ENCODE measurements around the gene PRR5L.
"Not testable (repeated sequence)": the region's sequence is repeated elsewhere in the genome, so short reads cannot be mapped to it uniquely, and the experiment has no call there.

Gene PRR5L

GRCh38 chr11:36281850-36282249 is 14.2 kb upstream of the PRR5L start:
- no peak for DNase-seq

- DNase-seq, result no peak
Observed at GRCh38 chr11:36282926-36283325, 13.2 kb upstream of the PRR5L start.

- DNase-seq, result no peak
Observed at GRCh38 chr11:36288442-36289225, 7.5 kb upstream of the PRR5L start.

- DNase-seq, result peak; percentile 71
Observed at GRCh38 chr11:36289226-36289852, 6.7 kb upstream of the PRR5L start, which contains the start of gene COMMD9. Gene COMMD9, minus strand, starts transcription at chr11:36289424. Its CDS starts 12 bp downstream, at chr11:36289412.

GRCh38 chr11:36292311-36292722 is 3.8 kb upstream of the PRR5L start:
- DNase-seq, result no peak

- DNase-seq, result no peak
Observed at GRCh38 chr11:36296884-36297543, 926 bp downstream of the PRR5L start.

- no peak for DNase-seq
Observed at GRCh38 chr11:36300650-36301049, 4.6 kb downstream of the PRR5L start.

GRCh38 chr11:36304351-36304750 is 8.3 kb downstream of the PRR5L start:
- no peak for DNase-seq

GRCh38 chr11:36305047-36305446 is 9.0 kb downstream of the PRR5L start:
- DNase-seq, result no peak

- no peak for DNase-seq
Observed at GRCh38 chr11:36306888-36307287, 10.8 kb downstream of the PRR5L start.

GRCh38 chr11:36308577-36308976 is 12.5 kb downstream of the PRR5L start:
- DNase-seq, result no peak

GRCh38 chr11:36309779-36310178 is 13.7 kb downstream of the PRR5L start:
- no peak for DNase-seq

GRCh38 chr11:36311926-36312595 is 16.0 kb downstream of the PRR5L start:
- DNase-seq, result no peak

GRCh38 chr11:36312611-36313472 is 16.8 kb downstream of the PRR5L start:
- DNase-seq, result no peak

GRCh38 chr11:36313750-36314433 is 17.8 kb downstream of the PRR5L start:
- DNase-seq, result no peak

GRCh38 chr11:36314434-36314767 is 18.3 kb downstream of the PRR5L start:
- DNase-seq, result no peak

GRCh38 chr11:36316049-36316448 is 20.0 kb downstream of the PRR5L start:
- no peak for DNase-seq

GRCh38 chr11:36317992-36318391 is 21.9 kb downstream of the PRR5L start:
- no peak for DNase-seq

- DNase-seq, result not testable (repeated sequence)
Observed at GRCh38 chr11:36324956-36325355, 28.9 kb downstream of the PRR5L start.

- not testable (repeated sequence) for DNase-seq
Observed at GRCh38 chr11:36325403-36325802, 29.3 kb downstream of the PRR5L start.

- no peak for DNase-seq
Observed at GRCh38 chr11:36326524-36327419, 30.7 kb downstream of the PRR5L start.

All from cortex of kidney (tissue), 1 donor.